HepG2 (cell line): ENCODE data around the gene GSK3A. TPM values are rescaled to one million over a fixed set of nuclear protein-coding genes. Genes with fewer than 3 reads are reported as not detected.

ENCODE experiments used
- ATAC-seq: fragments of 200-7000 bp; cut with Tn5 transposase; 3 replicates; pipeline ENCODE4 v1.9.1; 2020; ENCODE audit warnings: mild to moderate bottlenecking, moderate library complexity
- BruUV-seq: library from RNA; stranded (reverse); fragments of 400-500 nt; replicated peaks from 2 replicates; lab custom pipeline; 2021; lab: Mats Ljungman, UMichigan
- CTCF ChIA-PET: fragments of 300-600 bp; formaldehyde crosslinking; extraction: SDS; loops from one replicate; lab custom pipeline; 2021; ENCODE audit warnings: low total read pairs, inconsistent platforms, low intra/inter-chr PET ratio; lab: Yijun Ruan, JAX
- POLR2A ChIA-PET: fragments of 350-600 bp; sonication (Branson Sonifier 250); formaldehyde crosslinking; loops from one replicate; lab custom pipeline; 2020; ENCODE audit warnings: antibody characterized with exemption, inconsistent platforms; lab: Yijun Ruan, JAX
- DNase-seq: peaks from one replicate; pipeline ENCODE4 v3.0.0-alpha.2; 2015; ENCODE audit warnings: low spot score
- FAIRE-seq: peaks from 3 replicates; lab custom pipeline; 2011; peaks lifted over from hg19 to GRCh38; lab: Jason Lieb, UNC
- H2AFZ ChIP-seq: one replicate; pipeline ENCODE4 v1.6.1; 2011; ENCODE audit warnings: low read length, inconsistent platforms
- H3K27ac ChIP-seq: fragments of 300-600 bp; 3 replicates; pipeline ENCODE4 v1.8.0; 2011; ENCODE audit warnings: mixed run types, mild to moderate bottlenecking, mixed read lengths, low read length, inconsistent platforms; ENCODE audit not compliant: insufficient read depth; ENCODE audit errors: extremely low read length
- H3K27me3 ChIP-seq, 2 experiments: fragments of 200-600 bp in 1 of 2; 2 replicates in 1 of 2; 3 replicates in 1 of 2; pipeline versions ENCODE4 v1.6.0 to v1.8.0; 2011; ENCODE audit warnings: low read length in 2 of 2, mild to moderate bottlenecking in 2 of 2, moderate library complexity in 2 of 2, inconsistent platforms in 1 of 2; ENCODE audit not compliant: insufficient read depth in 2 of 2, control insufficient read depth in 1 of 2
- H3K36me3 ChIP-seq, 2 experiments: fragments of 200-600 bp in 1 of 2; replicated peaks in 1 of 2; 2 replicates in 1 of 2; 3 replicates in 1 of 2; pipeline versions ENCODE4 v1.5.1 to v1.8.0; 2011; ENCODE audit warnings: low read length in 2 of 2, inconsistent platforms in 1 of 2; ENCODE audit not compliant: insufficient read depth in 2 of 2, control insufficient read depth in 1 of 2
- H3K4me1 ChIP-seq: 2 replicates; pipeline ENCODE4 v1.5.1; 2012; ENCODE audit warnings: low read length, inconsistent platforms; ENCODE audit not compliant: insufficient read depth
- H3K4me2 ChIP-seq: 2 replicates; pipeline ENCODE4 v1.6.0; 2011; ENCODE audit warnings: low read depth, low read length, inconsistent platforms
- H3K4me3 ChIP-seq, 3 experiments: fragments of 200-600 bp in 1 of 3; sonication (generic), shearing (Covaris generic) in 1 of 3; replicated peaks in 1 of 3; 2 replicates each; pipeline ENCODE4 v1.5.1; 2011 to 2016; ENCODE audit warnings: low read length in 3 of 3, inconsistent platforms in 2 of 3, low read depth in 2 of 3, mild to moderate bottlenecking in 2 of 3, control low read depth in 1 of 3, mixed read lengths in 1 of 3; ENCODE audit not compliant: insufficient read depth in 1 of 3
- H3K79me2 ChIP-seq: one replicate; pipeline ENCODE4 v1.6.1; 2011; ENCODE audit warnings: low read length, inconsistent platforms; ENCODE audit not compliant: insufficient read depth
- H3K9ac ChIP-seq: 2 replicates; pipeline ENCODE4 v1.6.0; 2011; ENCODE audit warnings: mild to moderate bottlenecking, low read depth, low read length, inconsistent platforms; ENCODE audit not compliant: insufficient read depth
- H3K9me3 ChIP-seq: 2 replicates; pipeline ENCODE4 v1.5.1; 2012; ENCODE audit warnings: mild to moderate bottlenecking, low read length
- H4K20me1 ChIP-seq: 2 replicates; pipeline ENCODE4 v1.6.0; 2011; ENCODE audit warnings: inconsistent platforms, mild to moderate bottlenecking, low read length, moderate library complexity; ENCODE audit not compliant: insufficient read depth
- ATM ChIP-seq: fragments of 450-650 bp; IDR thresholded peaks from 2 replicates; pipeline ENCODE4 v1.7.1; 2017; ENCODE audit warnings: mild to moderate bottlenecking, borderline replicate concordance
- CCAR2 ChIP-seq: fragments of 200-400 bp; formaldehyde crosslinking; optimal IDR thresholded peaks from 2 replicates; pipeline ENCODE3; 2018; ENCODE audit warnings: low read depth, mild to moderate bottlenecking, low read length, moderate library complexity
- HNF4A ChIP-seq: sonication (generic); formaldehyde crosslinking; IDR thresholded peaks from 2 replicates; pipeline ENCODE4 v1.4.0; 2020; ENCODE audit warnings: missing genetic modification reagents
- MED8 ChIP-seq: sonication (generic); formaldehyde crosslinking; IDR thresholded peaks from 2 replicates; pipeline ENCODE4 v1.8.1; 2023; ENCODE audit warnings: mild to moderate bottlenecking, missing genetic modification reagents; ENCODE audit not compliant: insufficient replicate concordance
- PHF20 ChIP-seq: sonication (generic); formaldehyde crosslinking; IDR thresholded peaks from 2 replicates; pipeline ENCODE4 v1.5.0; 2020; ENCODE audit warnings: mild to moderate bottlenecking, missing genetic modification reagents
- SAP130 ChIP-seq: IDR thresholded peaks from 2 replicates; pipeline ENCODE4 v1.6.1; 2016; ENCODE audit warnings: low read depth
- ZNF207 ChIP-seq: fragments of 450-650 bp; IDR thresholded peaks from 2 replicates; pipeline ENCODE4 v1.6.1; 2016; ENCODE audit warnings: antibody characterized with exemption, borderline replicate concordance
- ZNF350 ChIP-seq: sonication (generic); formaldehyde crosslinking; IDR thresholded peaks from 2 replicates; pipeline ENCODE4 v1.4.0; 2020; ENCODE audit warnings: mild to moderate bottlenecking, low read depth, missing genetic modification reagents, borderline replicate concordance
- WGBS: methylation state at CpG from one replicate; pipeline ENCODE4 v1.1.6; 2017; ENCODE audit warnings: low lambda C conversion rate; 5-methylcytosine and 5-hydroxymethylcytosine counted together
- in situ Hi-C: cut with HindIII; loops from 2 replicates; pipeline ENCODE4 v1.10.0; 2017; ENCODE audit warnings: low pct_unique_long_range_greater_than_20kb; ENCODE audit not compliant: extremely low pct_ligation_motif_present
- intact Hi-C: fragments of 100-400 bp; cut with micrococcal nuclease; formaldehyde crosslinking; loops from one replicate; pipeline ENCODE4 v1.10.0; 2022; ENCODE audit not compliant: unreplicated experiment
- polyA plus RNA-seq, 8 experiments: library from polyadenylated mRNA; depleted of rRNA in 3 of 8; stranded (reverse) in 7 of 8; unstranded in 1 of 8; fragments of >200 nt; fragmentation: Illumina TruSeq in 4 of 8; extraction: Trizol in 4 of 8; gene quantifications; 2 replicates each; pipeline versions ENCODE4 v1.2.1 to v1.2.3, GENCODE V29; 2011 to 2016; ENCODE audit warnings: low read depth in 4 of 8, missing spikeins in 1 of 8, mixed read lengths in 1 of 8; ENCODE audit not compliant: insufficient read depth in 1 of 8
- total RNA-seq, 5 experiments: library from RNA; depleted of rRNA; stranded (reverse); fragments of >200 nt; fragmentation: Illumina TruSeq; extraction: Trizol; gene quantifications; 2 replicates each; pipeline ENCODE4 v1.2.3, GENCODE V29; 2016; ENCODE audit warnings: low read depth in 1 of 5
- TF ChIP-seq, protein P1 (sequence below): IDR thresholded peaks from 2 replicates; pipeline ENCODE4 v1.4.0; 2020; ENCODE audit warnings: mild to moderate bottlenecking, missing genetic modification reagents
- TF ChIP-seq, protein P2 (sequence below): sonication (generic); formaldehyde crosslinking; IDR thresholded peaks from 2 replicates; pipeline ENCODE4 v1.9.0; 2022; ENCODE audit warnings: missing genetic modification reagents, mild to moderate bottlenecking, borderline replicate concordance
- TF ChIP-seq, protein P3 (sequence below): sonication (generic); formaldehyde crosslinking; IDR thresholded peaks from 2 replicates; pipeline ENCODE4 v1.5.1; 2020; ENCODE audit warnings: mild to moderate bottlenecking, missing genetic modification reagents, borderline replicate concordance

Gene GSK3A
- total and polyA plus RNA-seq, 2 of the 13 experiments (the other 11 are each of a cell fraction or from before 2014, with no cell fraction given) = 16.9 to 52.5 TPM

DNA sequence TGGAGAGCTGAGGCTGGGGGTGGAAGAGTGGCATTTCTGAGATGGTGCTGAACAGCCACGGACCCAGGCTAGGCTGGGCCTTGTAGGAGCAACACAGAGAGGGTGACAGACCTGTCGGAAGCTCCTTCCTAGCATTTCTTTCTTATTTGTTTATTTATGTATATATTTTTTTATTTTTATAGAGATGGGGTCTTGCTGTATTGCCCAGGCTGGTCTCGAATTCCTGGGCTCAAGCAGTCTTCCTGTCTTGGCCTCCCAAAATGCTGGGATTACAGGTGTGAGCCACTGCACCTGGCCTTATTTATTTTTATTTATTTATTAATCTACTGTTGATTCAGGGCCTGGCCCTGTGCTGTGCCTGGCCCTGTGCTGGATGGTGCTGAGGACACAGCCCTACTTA is 33.1 kb upstream of the GSK3A start:
- WGBS = 95% methylated on average over 3 of the region's 3 CpGs
- no TSS peak for BruUV-seq

More for the DNA sequence above, 33.1 kb upstream of the GSK3A start:
- intact Hi-C loops (no loop called here), in situ Hi-C loops (no loop called here)
- ChIA-PET POLR2A (interaction anchor here (1.6 kb wide), 1 partner anchor 29 kb away, joined by 4 read pairs; no protein-coding TSS in a partner anchor), CTCF (no interaction called here)
- Histone ChIP-seq H3K9me3 (no peaks in the 10 kb centered on the region), H3K4me3 (no peak overlapping the region; a peak in 1 of 6 replicates), H3K27ac (no peak overlapping the region), H3K4me1 (peaks cover 39% of the 10 kb centered on the region), H3K79me2 (peaks cover 7% of the 10 kb centered on the region), H3K27me3 (no peaks in the 10 kb centered on the region), H3K4me2 (no peak overlapping the region), H4K20me1 (no peaks in the 10 kb centered on the region), H3K9ac (no peak overlapping the region), H3K36me3 (peaks cover 5 to 21% of the 10 kb centered on the region in 2 experiments; a peak in 4 of 5 replicates), H2AFZ (no peak overlapping the region)
- DNase-seq (no peak), FAIRE-seq (no peak), ATAC-seq (no peak)
- TF ChIP-seq ATM (no peak), PHF20 (no peak), CCAR2 (no peak), MED8 (no peak), ZNF207 (no peak), HNF4A (CRISPR knock-in tag) (no peak), ZNF350 (CRISPR knock-in tag) (no peak), SAP130 (CRISPR knock-in tag) (no peak)
- TF ChIP-seq, protein P1, sequence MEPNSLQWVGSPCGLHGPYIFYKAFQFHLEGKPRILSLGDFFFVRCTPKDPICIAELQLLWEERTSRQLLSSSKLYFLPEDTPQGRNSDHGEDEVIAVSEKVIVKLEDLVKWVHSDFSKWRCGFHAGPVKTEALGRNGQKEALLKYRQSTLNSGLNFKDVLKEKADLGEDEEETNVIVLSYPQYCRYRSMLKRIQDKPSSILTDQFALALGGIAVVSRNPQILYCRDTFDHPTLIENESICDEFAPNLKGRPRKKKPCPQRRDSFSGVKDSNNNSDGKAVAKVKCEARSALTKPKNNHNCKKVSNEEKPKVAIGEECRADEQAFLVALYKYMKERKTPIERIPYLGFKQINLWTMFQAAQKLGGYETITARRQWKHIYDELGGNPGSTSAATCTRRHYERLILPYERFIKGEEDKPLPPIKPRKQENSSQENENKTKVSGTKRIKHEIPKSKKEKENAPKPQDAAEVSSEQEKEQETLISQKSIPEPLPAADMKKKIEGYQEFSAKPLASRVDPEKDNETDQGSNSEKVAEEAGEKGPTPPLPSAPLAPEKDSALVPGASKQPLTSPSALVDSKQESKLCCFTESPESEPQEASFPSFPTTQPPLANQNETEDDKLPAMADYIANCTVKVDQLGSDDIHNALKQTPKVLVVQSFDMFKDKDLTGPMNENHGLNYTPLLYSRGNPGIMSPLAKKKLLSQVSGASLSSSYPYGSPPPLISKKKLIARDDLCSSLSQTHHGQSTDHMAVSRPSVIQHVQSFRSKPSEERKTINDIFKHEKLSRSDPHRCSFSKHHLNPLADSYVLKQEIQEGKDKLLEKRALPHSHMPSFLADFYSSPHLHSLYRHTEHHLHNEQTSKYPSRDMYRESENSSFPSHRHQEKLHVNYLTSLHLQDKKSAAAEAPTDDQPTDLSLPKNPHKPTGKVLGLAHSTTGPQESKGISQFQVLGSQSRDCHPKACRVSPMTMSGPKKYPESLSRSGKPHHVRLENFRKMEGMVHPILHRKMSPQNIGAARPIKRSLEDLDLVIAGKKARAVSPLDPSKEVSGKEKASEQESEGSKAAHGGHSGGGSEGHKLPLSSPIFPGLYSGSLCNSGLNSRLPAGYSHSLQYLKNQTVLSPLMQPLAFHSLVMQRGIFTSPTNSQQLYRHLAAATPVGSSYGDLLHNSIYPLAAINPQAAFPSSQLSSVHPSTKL = no peak
- TF ChIP-seq, protein P2, sequence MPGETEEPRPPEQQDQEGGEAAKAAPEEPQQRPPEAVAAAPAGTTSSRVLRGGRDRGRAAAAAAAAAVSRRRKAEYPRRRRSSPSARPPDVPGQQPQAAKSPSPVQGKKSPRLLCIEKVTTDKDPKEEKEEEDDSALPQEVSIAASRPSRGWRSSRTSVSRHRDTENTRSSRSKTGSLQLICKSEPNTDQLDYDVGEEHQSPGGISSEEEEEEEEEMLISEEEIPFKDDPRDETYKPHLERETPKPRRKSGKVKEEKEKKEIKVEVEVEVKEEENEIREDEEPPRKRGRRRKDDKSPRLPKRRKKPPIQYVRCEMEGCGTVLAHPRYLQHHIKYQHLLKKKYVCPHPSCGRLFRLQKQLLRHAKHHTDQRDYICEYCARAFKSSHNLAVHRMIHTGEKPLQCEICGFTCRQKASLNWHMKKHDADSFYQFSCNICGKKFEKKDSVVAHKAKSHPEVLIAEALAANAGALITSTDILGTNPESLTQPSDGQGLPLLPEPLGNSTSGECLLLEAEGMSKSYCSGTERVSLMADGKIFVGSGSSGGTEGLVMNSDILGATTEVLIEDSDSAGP (CRISPR knock-in tag) = no peak
- TF ChIP-seq, protein P3, sequence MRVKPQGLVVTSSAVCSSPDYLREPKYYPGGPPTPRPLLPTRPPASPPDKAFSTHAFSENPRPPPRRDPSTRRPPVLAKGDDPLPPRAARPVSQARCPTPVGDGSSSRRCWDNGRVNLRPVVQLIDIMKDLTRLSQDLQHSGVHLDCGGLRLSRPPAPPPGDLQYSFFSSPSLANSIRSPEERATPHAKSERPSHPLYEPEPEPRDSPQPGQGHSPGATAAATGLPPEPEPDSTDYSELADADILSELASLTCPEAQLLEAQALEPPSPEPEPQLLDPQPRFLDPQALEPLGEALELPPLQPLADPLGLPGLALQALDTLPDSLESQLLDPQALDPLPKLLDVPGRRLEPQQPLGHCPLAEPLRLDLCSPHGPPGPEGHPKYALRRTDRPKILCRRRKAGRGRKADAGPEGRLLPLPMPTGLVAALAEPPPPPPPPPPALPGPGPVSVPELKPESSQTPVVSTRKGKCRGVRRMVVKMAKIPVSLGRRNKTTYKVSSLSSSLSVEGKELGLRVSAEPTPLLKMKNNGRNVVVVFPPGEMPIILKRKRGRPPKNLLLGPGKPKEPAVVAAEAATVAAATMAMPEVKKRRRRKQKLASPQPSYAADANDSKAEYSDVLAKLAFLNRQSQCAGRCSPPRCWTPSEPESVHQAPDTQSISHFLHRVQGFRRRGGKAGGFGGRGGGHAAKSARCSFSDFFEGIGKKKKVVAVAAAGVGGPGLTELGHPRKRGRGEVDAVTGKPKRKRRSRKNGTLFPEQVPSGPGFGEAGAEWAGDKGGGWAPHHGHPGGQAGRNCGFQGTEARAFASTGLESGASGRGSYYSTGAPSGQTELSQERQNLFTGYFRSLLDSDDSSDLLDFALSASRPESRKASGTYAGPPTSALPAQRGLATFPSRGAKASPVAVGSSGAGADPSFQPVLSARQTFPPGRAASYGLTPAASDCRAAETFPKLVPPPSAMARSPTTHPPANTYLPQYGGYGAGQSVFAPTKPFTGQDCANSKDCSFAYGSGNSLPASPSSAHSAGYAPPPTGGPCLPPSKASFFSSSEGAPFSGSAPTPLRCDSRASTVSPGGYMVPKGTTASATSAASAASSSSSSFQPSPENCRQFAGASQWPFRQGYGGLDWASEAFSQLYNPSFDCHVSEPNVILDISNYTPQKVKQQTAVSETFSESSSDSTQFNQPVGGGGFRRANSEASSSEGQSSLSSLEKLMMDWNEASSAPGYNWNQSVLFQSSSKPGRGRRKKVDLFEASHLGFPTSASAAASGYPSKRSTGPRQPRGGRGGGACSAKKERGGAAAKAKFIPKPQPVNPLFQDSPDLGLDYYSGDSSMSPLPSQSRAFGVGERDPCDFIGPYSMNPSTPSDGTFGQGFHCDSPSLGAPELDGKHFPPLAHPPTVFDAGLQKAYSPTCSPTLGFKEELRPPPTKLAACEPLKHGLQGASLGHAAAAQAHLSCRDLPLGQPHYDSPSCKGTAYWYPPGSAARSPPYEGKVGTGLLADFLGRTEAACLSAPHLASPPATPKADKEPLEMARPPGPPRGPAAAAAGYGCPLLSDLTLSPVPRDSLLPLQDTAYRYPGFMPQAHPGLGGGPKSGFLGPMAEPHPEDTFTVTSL = no peak
